OCI-LY7 (cell line): ENCODE data around the gene SLC30A2. TPM values are rescaled to one million over a fixed set of nuclear protein-coding genes. Genes with fewer than 3 reads are reported as not detected.

Experiments
- BruUV-seq: library from RNA; stranded (reverse); fragments of 400-500 nt; replicated peaks from 2 replicates; lab custom pipeline; 2021; lab: Mats Ljungman, UMichigan
- CTCF ChIA-PET: fragments of 300-600 bp; sonication (Branson Sonifier 250); formaldehyde crosslinking; loops from one replicate; lab custom pipeline; 2022; ENCODE audit warnings: antibody characterized with exemption; ENCODE audit not compliant: unreplicated experiment; lab: Charles Lee
- POLR2A ChIA-PET: fragments of 300-600 bp; sonication (Branson Sonifier 250); formaldehyde crosslinking; loops from one replicate; lab custom pipeline; 2022; ENCODE audit warnings: antibody characterized with exemption; lab: Charles Lee
- DNase-seq: peaks from one replicate; pipeline ENCODE4 v3.0.0-alpha.2; 2015; ENCODE audit warnings: low spot score
- H2AFZ ChIP-seq: fragments of 200-600 bp; sonication (generic), shearing (Covaris generic); 2 replicates; pipeline ENCODE4 v1.6.1; 2014; ENCODE audit warnings: mild to moderate bottlenecking, antibody characterized with exemption, low read length, moderate library complexity
- H3K27ac ChIP-seq: fragments of 200-600 bp; sonication (generic); 2 replicates; pipeline ENCODE4 v1.5.1; 2014; ENCODE audit warnings: mixed run types, low read depth, mild to moderate bottlenecking, moderate library complexity, low read length, inconsistent platforms; ENCODE audit not compliant: poor library complexity, severe bottlenecking
- H3K36me3 ChIP-seq: fragments of 200-600 bp; sonication (generic); 2 replicates; pipeline ENCODE4 v1.6.1; 2014; ENCODE audit warnings: mild to moderate bottlenecking, antibody characterized with exemption, low read length, moderate library complexity, mixed read lengths; ENCODE audit not compliant: insufficient read depth
- H3K4me1 ChIP-seq: fragments of 200-600 bp; sonication (generic); 2 replicates; pipeline ENCODE4 v1.5.1; 2014; ENCODE audit warnings: mild to moderate bottlenecking, low read length; ENCODE audit not compliant: insufficient read depth, poor library complexity, severe bottlenecking
- H3K4me2 ChIP-seq: fragments of 200-600 bp; sonication (generic); 2 replicates; pipeline ENCODE4 v1.6.1; 2014; ENCODE audit warnings: mild to moderate bottlenecking, low read length
- H3K4me3 ChIP-seq: fragments of 200-600 bp; sonication (generic); 2 replicates; pipeline ENCODE4 v1.5.1; 2014; ENCODE audit warnings: mild to moderate bottlenecking, low read depth, low read length; ENCODE audit not compliant: poor library complexity, severe bottlenecking
- H3K79me2 ChIP-seq: fragments of 200-600 bp; sonication (generic); 2 replicates; pipeline ENCODE4 v1.6.1; 2016; ENCODE audit warnings: low read depth, mild to moderate bottlenecking, low read length, moderate library complexity, mixed read lengths; ENCODE audit not compliant: insufficient read depth
- H3K9me2 ChIP-seq: fragments of 200-600 bp; sonication (generic); 2 replicates; pipeline ENCODE4 v1.6.1; 2016; ENCODE audit warnings: mild to moderate bottlenecking, low read length, mixed read lengths; ENCODE audit not compliant: insufficient read depth
- H3K9me3 ChIP-seq: fragments of 200-600 bp; sonication (generic); 2 replicates; pipeline ENCODE4 v1.6.1; 2014; ENCODE audit warnings: mild to moderate bottlenecking, mixed run types, low read length, mixed read lengths
- H4K20me1 ChIP-seq: fragments of 200-600 bp; sonication (generic); 2 replicates; pipeline ENCODE4 v1.6.1; 2014; ENCODE audit warnings: mild to moderate bottlenecking, antibody characterized with exemption, low read length, moderate library complexity, mixed read lengths; ENCODE audit not compliant: insufficient read depth
- EZH2phosphoT487 ChIP-seq: fragments of 200-600 bp; sonication (generic); IDR thresholded peaks from 2 replicates; pipeline ENCODE4 v1.6.1; 2018; ENCODE audit warnings: low read depth, borderline replicate concordance, mild to moderate bottlenecking, mixed run types, antibody characterized with exemption, low read length, moderate library complexity, mixed read lengths
- intact Hi-C: fragments of 100-400 bp; cut with micrococcal nuclease; formaldehyde crosslinking; loops from one replicate; pipeline ENCODE4 v1.10.0; 2022; ENCODE audit not compliant: unreplicated experiment
- total RNA-seq, 2 experiments: library from RNA; depleted of rRNA in 1 of 2; stranded (reverse); fragments of >200 nt in 1 of 2; shearing (Covaris generic) in 1 of 2; gene quantifications; 2 replicates each; pipeline ENCODE4 v1.2.3, GENCODE V29; 2014 to 2022
- TF ChIP-seq, protein P1 (sequence below): fragments of 200-600 bp; sonication (generic); conservative IDR thresholded peaks from 2 replicates; pipeline ENCODE4 v1.5.1; 2014; ENCODE audit warnings: mild to moderate bottlenecking, antibody characterized with exemption, low read length, moderate library complexity, mixed read lengths

The SLC30A2 gene
- total RNA-seq, 2 experiments from 2014 or later = not detected

DNA sequence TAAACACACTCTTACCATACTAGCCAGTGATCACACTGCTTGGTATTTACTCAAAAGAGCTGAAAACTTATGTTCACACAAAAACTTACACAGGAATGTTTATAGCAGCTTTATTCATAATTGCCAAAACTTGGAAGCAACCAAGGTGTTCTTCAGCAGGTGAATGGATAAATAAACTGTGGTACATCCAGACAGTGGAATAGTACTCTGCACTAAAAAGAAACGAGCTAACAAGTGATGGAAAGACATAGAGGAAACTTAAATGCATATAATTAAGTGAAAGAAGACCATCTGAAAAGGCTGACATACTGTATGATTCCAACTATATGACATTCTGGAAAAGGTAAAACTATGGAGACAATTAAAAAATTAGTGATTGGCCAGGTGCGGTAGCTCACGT is 45.0 kb upstream of the SLC30A2 start:
- Histone ChIP-seq H4K20me1 (no peaks in the 10 kb centered on the region), H3K79me2 (no peaks in the 10 kb centered on the region), H3K4me3 (no peak overlapping the region), H3K4me2 (no peak overlapping the region), H3K9me3 (no peaks in the 10 kb centered on the region), H3K27ac (no peak overlapping the region), H3K9me2 (no peaks in the 10 kb centered on the region), H2AFZ (no peak overlapping the region), H3K36me3 (no peaks in the 10 kb centered on the region), H3K4me1 (no peaks in the 10 kb centered on the region)
- ChIA-PET POLR2A (interaction anchor here (0.7 kb wide), 1 partner anchor 27 kb away, joined by 3 read pairs; no protein-coding TSS in a partner anchor), CTCF (no interaction called here)
- BruUV-seq = no TSS peak
- intact Hi-C loops = no loop called here
- no peak for DNase-seq
- TF ChIP-seq, protein P1, sequence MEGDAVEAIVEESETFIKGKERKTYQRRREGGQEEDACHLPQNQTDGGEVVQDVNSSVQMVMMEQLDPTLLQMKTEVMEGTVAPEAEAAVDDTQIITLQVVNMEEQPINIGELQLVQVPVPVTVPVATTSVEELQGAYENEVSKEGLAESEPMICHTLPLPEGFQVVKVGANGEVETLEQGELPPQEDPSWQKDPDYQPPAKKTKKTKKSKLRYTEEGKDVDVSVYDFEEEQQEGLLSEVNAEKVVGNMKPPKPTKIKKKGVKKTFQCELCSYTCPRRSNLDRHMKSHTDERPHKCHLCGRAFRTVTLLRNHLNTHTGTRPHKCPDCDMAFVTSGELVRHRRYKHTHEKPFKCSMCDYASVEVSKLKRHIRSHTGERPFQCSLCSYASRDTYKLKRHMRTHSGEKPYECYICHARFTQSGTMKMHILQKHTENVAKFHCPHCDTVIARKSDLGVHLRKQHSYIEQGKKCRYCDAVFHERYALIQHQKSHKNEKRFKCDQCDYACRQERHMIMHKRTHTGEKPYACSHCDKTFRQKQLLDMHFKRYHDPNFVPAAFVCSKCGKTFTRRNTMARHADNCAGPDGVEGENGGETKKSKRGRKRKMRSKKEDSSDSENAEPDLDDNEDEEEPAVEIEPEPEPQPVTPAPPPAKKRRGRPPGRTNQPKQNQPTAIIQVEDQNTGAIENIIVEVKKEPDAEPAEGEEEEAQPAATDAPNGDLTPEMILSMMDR = no peak
- TF ChIP-seq EZH2phosphoT487 = no peak

DNA sequence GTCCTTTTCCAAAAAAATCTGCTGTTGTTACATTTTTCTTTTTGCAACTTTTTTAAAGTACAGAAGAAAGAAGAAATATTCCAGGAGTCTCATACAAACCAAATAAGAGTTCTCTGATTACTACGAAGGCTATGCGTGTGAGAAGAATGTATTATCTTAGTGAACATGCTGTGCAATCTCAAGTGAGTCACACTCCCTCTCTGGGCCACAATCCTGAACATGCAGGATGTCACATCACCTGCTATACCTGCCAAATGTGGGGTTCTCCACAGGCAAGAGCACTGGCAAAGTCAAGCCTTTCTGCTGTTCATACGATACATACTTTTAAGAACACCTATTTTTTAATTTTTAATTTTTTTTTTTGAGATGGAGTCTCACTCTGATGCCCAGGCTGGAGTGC is 43.2 kb upstream of the SLC30A2 start:
- no peaks in the 10 kb centered on the region for H3K36me3 ChIP-seq
- TF ChIP-seq EZH2phosphoT487 = no peak
- TF ChIP-seq, protein P1 = no peak
- no peak overlapping the region for H3K4me2 ChIP-seq
- H2AFZ ChIP-seq = no peak overlapping the region
- no peak overlapping the region for H3K27ac ChIP-seq
- H3K4me3 ChIP-seq = no peak overlapping the region
- H4K20me1 ChIP-seq = no peaks in the 10 kb centered on the region
- H3K4me1 ChIP-seq = no peaks in the 10 kb centered on the region
- no peaks in the 10 kb centered on the region for H3K9me2 ChIP-seq
- CTCF ChIA-PET = no interaction called here
- POLR2A ChIA-PET = no interaction called here
- no peaks in the 10 kb centered on the region for H3K79me2 ChIP-seq
- no peak for DNase-seq
- intact Hi-C loops = no loop called here
- H3K9me3 ChIP-seq = no peaks in the 10 kb centered on the region
- no TSS peak for BruUV-seq

DNA sequence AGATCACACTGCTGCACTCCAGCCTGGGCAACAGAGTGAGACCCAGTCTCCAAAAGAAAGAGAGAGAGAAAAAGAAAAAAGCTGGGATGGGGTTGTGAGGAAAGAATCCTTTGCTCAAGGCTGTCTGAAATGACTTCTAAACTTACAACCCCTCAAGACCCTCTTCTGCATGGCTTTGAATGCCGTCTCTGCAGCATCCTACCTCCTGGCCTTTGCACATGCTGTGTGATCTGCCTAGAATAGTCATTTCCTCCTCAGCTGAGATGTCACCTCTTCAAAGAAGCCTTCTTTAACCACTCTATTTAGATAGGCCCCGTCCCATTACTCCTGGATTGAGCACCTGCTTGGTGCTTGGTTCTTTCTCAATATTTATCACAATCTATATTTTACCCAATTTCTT is 38.9 kb upstream of the SLC30A2 start:
- H4K20me1 ChIP-seq = no peaks in the 10 kb centered on the region
- H3K27ac ChIP-seq = no peak overlapping the region
- no peak for DNase-seq
- no peaks in the 10 kb centered on the region for H3K4me1 ChIP-seq
- ChIA-PET POLR2A (no interaction called here), CTCF (no interaction called here)
- intact Hi-C loops = no loop called here
- no peaks in the 10 kb centered on the region for H3K79me2 ChIP-seq
- H3K9me2 ChIP-seq = no peaks in the 10 kb centered on the region
- H3K4me3 ChIP-seq = no peak overlapping the region
- H2AFZ ChIP-seq = no peak overlapping the region
- H3K36me3 ChIP-seq = no peaks in the 10 kb centered on the region
- H3K4me2 ChIP-seq = no peak overlapping the region
- TF ChIP-seq, protein P1 = no peak
- no peak for TF ChIP-seq EZH2phosphoT487
- no TSS peak for BruUV-seq
- no peaks in the 10 kb centered on the region for H3K9me3 ChIP-seq
